ENCODE measurements around the gene EFNA5. TPM values are rescaled to one million over a fixed set of nuclear protein-coding genes. Genes with fewer than 3 reads are reported as not detected.

EFNA5 gene
- total and polyA plus RNA-seq, 4 donors: 4.2 to 11.8 (median 8.3) TPM

DNA sequence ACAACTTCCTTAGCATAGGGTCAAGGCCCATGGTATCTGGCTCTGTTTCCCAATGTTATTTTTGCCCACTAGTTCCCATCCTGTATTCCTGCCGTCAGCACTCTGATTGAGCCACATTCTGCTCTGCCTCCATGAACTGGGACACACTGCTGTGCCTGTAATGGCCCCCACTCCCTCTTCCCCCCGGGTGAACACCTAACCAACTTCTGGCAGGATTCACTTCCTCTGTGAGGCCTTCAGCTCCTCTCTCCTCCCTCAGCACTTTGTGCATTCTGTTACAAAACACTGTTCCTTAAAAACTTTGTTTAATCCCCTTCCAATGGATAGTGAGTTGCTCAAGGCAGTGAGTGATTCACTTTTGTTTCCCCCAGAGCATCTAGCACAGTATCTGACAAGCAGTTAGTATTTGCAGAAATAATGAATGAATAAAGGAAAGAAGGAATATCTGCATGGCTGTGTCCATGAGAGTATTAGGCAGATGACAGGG is 183.6 kb downstream of the EFNA5 start:
- Histone ChIP-seq H3K36me3 (ENCODE audit: control insufficient read depth in 1 of 2, insufficient read depth in 2 of 2, low read length in 1 of 2) (no peaks in the 10 kb centered on the region), H3K4me3 (ENCODE audit: low read length in 2 of 2) (no peak overlapping the region), H3K4me1 (ENCODE audit: control insufficient read depth in 1 of 2, insufficient read depth in 2 of 2, low read length in 2 of 2) (peaks cover 0 to 5% of the 10 kb centered on the region in 2 donors), H3K9me3 (ENCODE audit: control insufficient read depth, low read length) (no peaks in the 10 kb centered on the region), H3K27ac (ENCODE audit: low read depth in 1 of 2, low read length in 2 of 2) (no peak overlapping the region), H3K27me3 (ENCODE audit: control insufficient read depth in 1 of 2, insufficient read depth in 2 of 2, low read length in 1 of 2) (no peaks in the 10 kb centered on the region)
- DNase-seq (no peak), ATAC-seq (ENCODE audit: low FRiP score) (peak; percentile 45)
- intact Hi-C loops (cut with DNase I): no loop called here
- 50 to 53% methylated on average over 2 of the region's 2 CpGs for WGBS, 2 donors

DNA sequence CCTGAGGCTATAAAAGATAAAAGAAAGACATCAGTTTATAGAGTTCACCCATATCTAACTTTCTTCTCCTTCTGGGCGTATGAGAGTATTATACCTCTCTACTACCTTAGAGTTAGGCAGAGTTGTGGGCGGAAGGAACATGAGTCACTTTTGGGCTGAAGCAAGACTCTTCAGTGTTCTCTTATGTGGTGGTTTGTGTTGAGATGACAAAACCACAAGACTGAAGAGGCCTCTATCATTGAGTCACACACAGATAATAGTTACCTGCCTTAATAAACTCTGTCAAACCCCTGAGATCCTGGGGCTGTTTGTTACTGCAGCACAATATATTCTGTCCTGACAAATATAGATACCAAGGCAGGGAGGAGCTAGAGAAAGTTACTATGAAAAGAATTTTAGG is 184.2 kb downstream of the EFNA5 start:
- DNase-seq (no peak), ATAC-seq (ENCODE audit: low FRiP score) (no peak)
- no peak overlapping the region for H3K4me3 ChIP-seq (ENCODE audit: low read length in 2 of 2)
- intact Hi-C loops (cut with DNase I): no loop called here
- 95 to 96% methylated on average over 2 of the region's 2 CpGs for WGBS, 2 donors
- no peaks in the 10 kb centered on the region for H3K27me3 ChIP-seq (ENCODE audit: control insufficient read depth in 1 of 2, insufficient read depth in 2 of 2, low read length in 1 of 2)
- no peaks in the 10 kb centered on the region for H3K36me3 ChIP-seq (ENCODE audit: control insufficient read depth in 1 of 2, insufficient read depth in 2 of 2, low read length in 1 of 2)
- H3K4me1 ChIP-seq (ENCODE audit: control insufficient read depth in 1 of 2, insufficient read depth in 2 of 2, low read length in 2 of 2): peaks cover 0 to 5% of the 10 kb centered on the region in 2 donors
- H3K9me3 ChIP-seq (ENCODE audit: control insufficient read depth, low read length): no peaks in the 10 kb centered on the region
- no peak overlapping the region for H3K27ac ChIP-seq (ENCODE audit: low read depth in 1 of 2, low read length in 2 of 2)

DNA sequence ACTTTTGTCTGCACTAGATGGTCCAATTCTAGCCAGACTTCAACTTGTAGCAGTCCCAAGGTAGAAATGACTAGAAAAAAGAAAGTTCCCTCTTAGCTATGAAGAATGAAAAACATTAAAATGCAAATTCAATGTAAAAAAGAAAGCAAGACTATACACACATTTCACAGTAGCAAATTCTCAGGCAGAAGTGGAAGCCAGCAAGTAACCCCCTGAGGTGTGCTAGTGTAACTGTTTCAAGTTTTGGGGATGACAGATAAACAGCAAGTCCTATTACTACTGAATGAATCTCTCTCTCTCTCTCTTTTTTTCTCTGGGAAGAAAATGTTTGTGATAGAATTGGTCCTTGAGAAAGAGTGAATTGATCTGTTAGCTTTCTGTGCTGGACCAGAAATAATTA is 185.6 kb downstream of the EFNA5 start:
- H3K36me3 ChIP-seq (ENCODE audit: control insufficient read depth in 1 of 2, insufficient read depth in 2 of 2, low read length in 1 of 2): no peaks in the 10 kb centered on the region
- H3K27ac ChIP-seq (ENCODE audit: low read depth in 1 of 2, low read length in 2 of 2): no peak overlapping the region
- no peaks in the 10 kb centered on the region for H3K27me3 ChIP-seq (ENCODE audit: control insufficient read depth in 1 of 2, insufficient read depth in 2 of 2, low read length in 1 of 2)
- intact Hi-C loops (cut with DNase I): no loop called here
- ATAC-seq (ENCODE audit: low FRiP score) (no peak), DNase-seq (no peak)
- peaks cover 0 to 5% of the 10 kb centered on the region in 2 donors for H3K4me1 ChIP-seq (ENCODE audit: control insufficient read depth in 1 of 2, insufficient read depth in 2 of 2, low read length in 2 of 2)
- no peak overlapping the region for H3K4me3 ChIP-seq (ENCODE audit: low read length in 2 of 2)
- no peaks in the 10 kb centered on the region for H3K9me3 ChIP-seq (ENCODE audit: control insufficient read depth, low read length)

DNA sequence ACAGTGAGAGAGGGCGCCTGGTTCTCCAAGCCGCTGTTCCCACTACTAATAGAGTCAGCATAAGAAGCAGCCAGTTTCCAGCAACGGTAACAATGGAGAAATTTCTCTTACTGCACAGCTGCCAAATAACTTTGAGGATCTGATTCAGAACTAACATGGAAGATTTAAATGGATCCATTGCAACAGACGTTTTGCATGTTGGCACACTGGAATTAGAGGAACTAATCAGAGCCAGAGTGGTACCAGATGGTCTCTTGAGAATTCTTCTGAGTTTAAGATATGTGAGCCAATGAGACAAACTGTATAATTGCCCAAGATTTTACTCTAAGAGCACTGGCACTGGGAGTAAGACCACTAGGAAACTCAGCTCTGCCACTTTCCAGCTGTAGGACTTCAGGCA is 186.5 kb downstream of the EFNA5 start:
- ATAC-seq (ENCODE audit: low FRiP score) (no peak), DNase-seq (no peak)
- H3K36me3 ChIP-seq (ENCODE audit: control insufficient read depth in 1 of 2, insufficient read depth in 2 of 2, low read length in 1 of 2): no peaks in the 10 kb centered on the region
- H3K9me3 ChIP-seq (ENCODE audit: control insufficient read depth, low read length): no peaks in the 10 kb centered on the region
- intact Hi-C loops (cut with DNase I): loop anchor here in 1 of 2 donors (5.0 kb wide), 1 partner anchor 38 kb away; no protein-coding TSS in a partner anchor
- no peak overlapping the region for H3K4me3 ChIP-seq (ENCODE audit: low read length in 2 of 2)
- no peak overlapping the region for H3K27ac ChIP-seq (ENCODE audit: low read depth in 1 of 2, low read length in 2 of 2)
- peaks cover 0 to 5% of the 10 kb centered on the region in 2 donors for H3K4me1 ChIP-seq (ENCODE audit: control insufficient read depth in 1 of 2, insufficient read depth in 2 of 2, low read length in 2 of 2)
- no peaks in the 10 kb centered on the region for H3K27me3 ChIP-seq (ENCODE audit: control insufficient read depth in 1 of 2, insufficient read depth in 2 of 2, low read length in 1 of 2)
- WGBS, 2 donors: 33 to 38% methylated on average over 4 of the region's 4 CpGs

DNA sequence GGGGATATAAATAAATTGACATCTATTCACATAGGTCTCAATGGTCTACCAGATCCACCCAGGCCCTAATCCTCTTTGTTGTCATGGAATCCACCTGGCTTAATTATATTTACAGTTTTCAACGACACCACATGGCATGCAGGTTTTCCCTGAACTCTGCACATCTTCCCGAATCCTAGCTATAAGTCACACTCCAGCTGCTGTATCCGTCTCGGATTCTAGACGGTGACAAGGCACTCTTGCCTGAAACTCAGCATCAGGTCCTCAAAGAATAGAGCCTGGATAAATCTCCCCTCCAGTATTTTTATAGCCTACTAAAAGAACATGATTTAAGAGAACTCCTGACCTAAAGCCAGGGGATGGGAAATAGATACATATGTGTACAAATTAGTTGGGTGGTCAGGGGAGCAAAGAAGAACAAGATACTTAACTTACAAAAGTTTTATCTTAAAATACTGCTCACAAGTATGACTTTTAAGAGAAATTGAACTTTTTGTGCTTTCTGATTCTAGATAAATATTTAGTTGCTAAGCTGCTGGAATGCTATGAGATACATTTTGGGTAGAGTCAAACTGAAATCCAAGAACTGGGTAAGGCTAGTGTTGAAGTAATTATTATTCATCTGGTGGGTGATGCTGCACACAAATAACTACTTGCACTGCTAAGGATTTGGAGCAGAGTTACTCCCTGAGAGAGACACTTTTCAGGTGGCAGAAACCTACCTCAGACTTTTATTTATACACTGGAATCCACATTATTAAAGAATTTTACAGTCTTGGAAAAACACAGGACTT is 187.3 kb downstream of the EFNA5 start:
- ATAC-seq (ENCODE audit: low FRiP score) (no peak), DNase-seq (no peak)
- Histone ChIP-seq H3K4me1 (ENCODE audit: control insufficient read depth in 1 of 2, insufficient read depth in 2 of 2, low read length in 2 of 2) (peaks cover 0 to 5% of the 10 kb centered on the region in 2 donors), H3K9me3 (ENCODE audit: control insufficient read depth, low read length) (no peaks in the 10 kb centered on the region), H3K27me3 (ENCODE audit: control insufficient read depth in 1 of 2, insufficient read depth in 2 of 2, low read length in 1 of 2) (no peaks in the 10 kb centered on the region), H3K36me3 (ENCODE audit: control insufficient read depth in 1 of 2, insufficient read depth in 2 of 2, low read length in 1 of 2) (no peaks in the 10 kb centered on the region), H3K27ac (ENCODE audit: low read depth in 1 of 2, low read length in 2 of 2) (no peak overlapping the region), H3K4me3 (ENCODE audit: low read length in 2 of 2) (no peak overlapping the region)
- 75 to 77% methylated on average over 5 of the region's 5 CpGs for WGBS, 2 donors
- intact Hi-C loops (cut with DNase I): loop anchor here in 1 of 2 donors (5.0 kb wide), 1 partner anchor 39 kb away; no protein-coding TSS in a partner anchor

DNA sequence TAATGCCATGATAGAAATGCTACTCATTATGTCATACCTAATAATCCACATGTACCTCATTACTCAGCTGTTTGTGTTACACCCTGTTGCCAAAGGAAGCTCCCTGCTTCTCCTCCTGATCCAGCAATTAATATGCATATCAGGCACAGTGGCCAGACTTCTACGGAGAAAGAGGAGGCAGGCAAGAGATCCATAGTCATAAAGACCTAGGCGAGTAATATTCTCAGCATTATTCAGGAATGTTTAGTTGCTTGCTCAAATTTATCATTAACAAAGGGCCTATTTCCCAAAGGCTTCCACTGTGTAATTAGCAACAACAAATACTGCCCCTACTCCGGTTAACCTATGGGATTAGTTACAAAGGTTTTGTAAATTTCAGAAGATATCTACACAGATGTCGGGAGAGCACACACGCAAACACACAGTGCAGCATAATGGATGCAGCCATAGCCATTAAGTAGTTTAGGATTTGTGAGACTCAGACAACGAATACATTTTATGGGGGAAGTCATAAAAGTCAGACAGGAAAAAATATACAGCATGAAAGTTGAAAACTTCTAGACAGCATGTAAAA is 192.6 kb downstream of the EFNA5 start:
- no peak overlapping the region for H3K27ac ChIP-seq (ENCODE audit: low read depth in 1 of 2, low read length in 2 of 2)
- 96 to 97% methylated on average over 6 of the region's 6 CpGs for WGBS, 2 donors
- DNase-seq (no peak), ATAC-seq (ENCODE audit: low FRiP score) (no peak)
- intact Hi-C loops (cut with DNase I): loop anchor here in 1 of 2 donors (10.0 kb wide), 1 partner anchor 97 kb away; no protein-coding TSS in a partner anchor
- H3K4me1 ChIP-seq (ENCODE audit: control insufficient read depth in 1 of 2, insufficient read depth in 2 of 2, low read length in 2 of 2): peaks cover 2 to 3% of the 10 kb centered on the region in 2 donors
- H3K36me3 ChIP-seq (ENCODE audit: control insufficient read depth in 1 of 2, insufficient read depth in 2 of 2, low read length in 1 of 2): no peaks in the 10 kb centered on the region
- H3K9me3 ChIP-seq (ENCODE audit: control insufficient read depth, low read length): no peaks in the 10 kb centered on the region
- no peaks in the 10 kb centered on the region for H3K27me3 ChIP-seq (ENCODE audit: control insufficient read depth in 1 of 2, insufficient read depth in 2 of 2, low read length in 1 of 2)
- no peak overlapping the region for H3K4me3 ChIP-seq (ENCODE audit: low read length in 2 of 2)

DNA sequence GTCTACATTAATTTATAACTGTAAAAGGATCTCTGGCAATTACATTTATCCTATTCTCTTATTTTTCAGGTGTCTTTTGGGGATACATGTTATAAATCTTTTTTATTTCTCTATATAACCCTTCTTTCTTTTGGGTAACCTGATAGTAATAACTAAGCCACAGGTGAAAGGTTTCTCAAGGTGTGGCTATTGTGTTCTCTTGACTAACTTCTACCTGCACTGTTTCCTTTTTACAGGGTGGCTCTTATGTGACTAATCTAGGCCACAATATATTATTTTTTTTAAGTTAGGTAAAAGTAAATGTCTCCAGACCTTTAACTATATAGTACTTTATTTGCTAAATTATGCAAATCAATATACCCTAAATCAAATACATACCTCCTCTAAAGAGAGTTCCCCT is 193.2 kb downstream of the EFNA5 start:
- Histone ChIP-seq H3K27ac (ENCODE audit: low read depth in 1 of 2, low read length in 2 of 2) (no peak overlapping the region), H3K9me3 (ENCODE audit: control insufficient read depth, low read length) (no peaks in the 10 kb centered on the region), H3K4me1 (ENCODE audit: control insufficient read depth in 1 of 2, insufficient read depth in 2 of 2, low read length in 2 of 2) (peaks cover 2 to 3% of the 10 kb centered on the region in 2 donors), H3K4me3 (ENCODE audit: low read length in 2 of 2) (no peak overlapping the region), H3K36me3 (ENCODE audit: control insufficient read depth in 1 of 2, insufficient read depth in 2 of 2, low read length in 1 of 2) (no peaks in the 10 kb centered on the region), H3K27me3 (ENCODE audit: control insufficient read depth in 1 of 2, insufficient read depth in 2 of 2, low read length in 1 of 2) (no peaks in the 10 kb centered on the region)
- DNase-seq (no peak), ATAC-seq (ENCODE audit: low FRiP score) (no peak)
- intact Hi-C loops (cut with DNase I): loop anchor here in 1 of 2 donors (10.0 kb wide), 1 partner anchor 97 kb away; no protein-coding TSS in a partner anchor

DNA sequence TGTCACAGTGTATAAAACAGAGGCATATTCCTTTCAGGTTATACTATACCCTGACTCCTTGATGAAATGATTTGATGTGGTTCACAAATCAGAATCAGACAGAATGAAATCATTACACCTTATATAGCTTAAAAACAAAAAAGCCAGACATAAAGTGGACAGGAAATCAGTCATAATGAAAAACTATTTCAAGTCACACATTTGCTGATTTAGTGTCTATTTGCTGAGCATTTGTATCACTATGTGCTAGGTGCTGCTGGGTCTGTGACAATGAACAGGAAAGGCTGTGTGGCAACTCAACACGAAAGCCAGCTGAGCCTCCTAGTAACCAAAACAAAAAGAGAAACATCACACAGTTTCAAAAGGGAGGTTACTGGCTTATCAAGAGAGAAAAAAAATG is 194.0 kb downstream of the EFNA5 start:
- Histone ChIP-seq H3K9me3 (ENCODE audit: control insufficient read depth, low read length) (no peaks in the 10 kb centered on the region), H3K27ac (ENCODE audit: low read depth in 1 of 2, low read length in 2 of 2) (no peak overlapping the region), H3K4me3 (ENCODE audit: low read length in 2 of 2) (no peak overlapping the region), H3K27me3 (ENCODE audit: control insufficient read depth in 1 of 2, insufficient read depth in 2 of 2, low read length in 1 of 2) (no peaks in the 10 kb centered on the region), H3K36me3 (ENCODE audit: control insufficient read depth in 1 of 2, insufficient read depth in 2 of 2, low read length in 1 of 2) (no peaks in the 10 kb centered on the region), H3K4me1 (ENCODE audit: control insufficient read depth in 1 of 2, insufficient read depth in 2 of 2, low read length in 2 of 2) (peaks cover 0 to 3% of the 10 kb centered on the region in 2 donors)
- ATAC-seq (ENCODE audit: low FRiP score) (no peak), DNase-seq (no peak)
- intact Hi-C loops (cut with DNase I): loop anchor here in 1 of 2 donors (10.0 kb wide), 1 partner anchor 98 kb away; no protein-coding TSS in a partner anchor
- WGBS, 2 donors: 51 to 54% methylated on average over 1 of the region's 1 CpG

All from aorta (tissue), 5 donors.